GM12878 (cell line): ENCODE results near the gene F13A1.

Source experiments
- BHLHE40 ChIP-seq, 2 experiments: fragments of 450-650 bp in 1 of 2; IDR thresholded peaks; 2 replicates each; pipeline ENCODE4 v1.6.1; 2011 to 2017; ENCODE audit warnings: low read depth in 2 of 2, borderline replicate concordance in 1 of 2, improper control_type of control experiment in 1 of 2, low read length in 1 of 2, mild to moderate bottlenecking in 1 of 2
- FOXM1 ChIP-seq: IDR thresholded peaks from 2 replicates; pipeline ENCODE4 v1.6.1; 2012; ENCODE audit warnings: low read depth, mild to moderate bottlenecking, inconsistent platforms, low read length, moderate library complexity
- NFYB ChIP-seq: IDR thresholded peaks from 2 replicates; pipeline ENCODE4 v1.6.1; 2011; ENCODE audit warnings: low read depth, mild to moderate bottlenecking, low read length, improper control_type of control experiment, moderate library complexity; ENCODE audit not compliant: insufficient read depth
- TF ChIP-seq, protein P1 (sequence below), 3 experiments: IDR thresholded peaks in 2 of 3; conservative IDR thresholded peaks in 1 of 3; 2 replicates each; pipeline ENCODE4 v1.5.1; 2011; ENCODE audit warnings: low read depth in 3 of 3, low read length in 3 of 3, mild to moderate bottlenecking in 3 of 3, control low read depth in 2 of 3, moderate library complexity in 2 of 3, inconsistent platforms in 1 of 3, mixed read lengths in 1 of 3; ENCODE audit not compliant: control insufficient read depth in 2 of 3, insufficient read depth in 1 of 3; ENCODE audit errors: extremely low read depth in 1 of 3

- no peak for TF ChIP-seq BHLHE40 (IDR thresholded peaks at IDR 0.05; ENCODE audit: borderline replicate concordance in 1 of 2, low read depth in 2 of 2, low read length in 1 of 2)
- TF ChIP-seq, protein P1, sequence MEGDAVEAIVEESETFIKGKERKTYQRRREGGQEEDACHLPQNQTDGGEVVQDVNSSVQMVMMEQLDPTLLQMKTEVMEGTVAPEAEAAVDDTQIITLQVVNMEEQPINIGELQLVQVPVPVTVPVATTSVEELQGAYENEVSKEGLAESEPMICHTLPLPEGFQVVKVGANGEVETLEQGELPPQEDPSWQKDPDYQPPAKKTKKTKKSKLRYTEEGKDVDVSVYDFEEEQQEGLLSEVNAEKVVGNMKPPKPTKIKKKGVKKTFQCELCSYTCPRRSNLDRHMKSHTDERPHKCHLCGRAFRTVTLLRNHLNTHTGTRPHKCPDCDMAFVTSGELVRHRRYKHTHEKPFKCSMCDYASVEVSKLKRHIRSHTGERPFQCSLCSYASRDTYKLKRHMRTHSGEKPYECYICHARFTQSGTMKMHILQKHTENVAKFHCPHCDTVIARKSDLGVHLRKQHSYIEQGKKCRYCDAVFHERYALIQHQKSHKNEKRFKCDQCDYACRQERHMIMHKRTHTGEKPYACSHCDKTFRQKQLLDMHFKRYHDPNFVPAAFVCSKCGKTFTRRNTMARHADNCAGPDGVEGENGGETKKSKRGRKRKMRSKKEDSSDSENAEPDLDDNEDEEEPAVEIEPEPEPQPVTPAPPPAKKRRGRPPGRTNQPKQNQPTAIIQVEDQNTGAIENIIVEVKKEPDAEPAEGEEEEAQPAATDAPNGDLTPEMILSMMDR (IDR thresholded peaks at IDR 0.05 in 2 of 3, conservative IDR thresholded peaks at IDR 0.05 in 1 of 3; ENCODE audit: control insufficient read depth in 2 of 3, extremely low read depth in 1 of 3, insufficient read depth in 1 of 3, low read depth in 3 of 3, low read length in 3 of 3): no peak
- no peak for TF ChIP-seq NFYB
- TF ChIP-seq FOXM1: no peak
Observed at GRCh38 chr6:6191909-6192308, 128.6 kb downstream of the F13A1 start.
